ENCODE data around the gene CYYR1. TPM values are rescaled to one million over a fixed set of nuclear protein-coding genes. Genes with fewer than 3 reads are reported as not detected.

Gene CYYR1
- total RNA-seq, 1 donor from 2014 or later: 29.6 TPM

GRCh38 chr21:26554365-26554764, 18.7 kb downstream of the CYYR1 start:
- Histone ChIP-seq H3K36me3 (no peaks in the 10 kb centered on the region), H3K27ac (no peak overlapping the region), H3K9me3 (no peaks in the 10 kb centered on the region), H3K4me1 (no peaks in the 10 kb centered on the region), H3K27me3 (no peaks in the 10 kb centered on the region), H3K4me3 (no peak overlapping the region)
- intact Hi-C loops (cut with DNase I): no loop called here
- TF ChIP-seq CTCF (IDR thresholded peaks at IDR 0.05): no peak
- DNase-seq (ENCODE audit: low spot score in 2 of 2): no peak

GRCh38 chr21:26553898-26554297, 19.2 kb downstream of the CYYR1 start:
- intact Hi-C loops (cut with DNase I): no loop called here
- no peak for TF ChIP-seq CTCF (IDR thresholded peaks at IDR 0.05)
- H3K9me3 ChIP-seq: no peaks in the 10 kb centered on the region
- DNase-seq (ENCODE audit: low spot score in 2 of 2): no peak
- H3K4me1 ChIP-seq: no peaks in the 10 kb centered on the region
- H3K27ac ChIP-seq: no peak overlapping the region
- H3K27me3 ChIP-seq: no peaks in the 10 kb centered on the region
- H3K4me3 ChIP-seq: no peak overlapping the region
- H3K36me3 ChIP-seq: no peaks in the 10 kb centered on the region

- no peak for TF ChIP-seq CTCF (IDR thresholded peaks at IDR 0.05)
- H3K36me3 ChIP-seq: no peaks in the 10 kb centered on the region
- H3K4me3 ChIP-seq: no peak overlapping the region
- no peaks in the 10 kb centered on the region for H3K27me3 ChIP-seq
- no peaks in the 10 kb centered on the region for H3K4me1 ChIP-seq
- H3K9me3 ChIP-seq: no peaks in the 10 kb centered on the region
- DNase-seq (ENCODE audit: low spot score in 2 of 2): no peak
- intact Hi-C loops (cut with DNase I): no loop called here
- H3K27ac ChIP-seq: no peak overlapping the region
These were observed 22.8 kb downstream of the CYYR1 start for GRCh38 chr21:26550326-26550725.

GRCh38 chr21:26546446-26547097, 26.5 kb downstream of the CYYR1 start:
- intact Hi-C loops (cut with DNase I): no loop called here
- Histone ChIP-seq H3K27me3 (no peaks in the 10 kb centered on the region), H3K4me1 (no peaks in the 10 kb centered on the region), H3K36me3 (no peaks in the 10 kb centered on the region), H3K27ac (no peak overlapping the region), H3K4me3 (no peak overlapping the region), H3K9me3 (no peaks in the 10 kb centered on the region)
- TF ChIP-seq CTCF (IDR thresholded peaks at IDR 0.05): no peak
- peak in 1 of 2 donors; percentile 63 for DNase-seq (ENCODE audit: low spot score in 2 of 2)

GRCh38 chr21:26544201-26544775, 28.8 kb downstream of the CYYR1 start:
- Histone ChIP-seq H3K27ac (no peak overlapping the region), H3K27me3 (no peaks in the 10 kb centered on the region), H3K9me3 (no peaks in the 10 kb centered on the region), H3K4me1 (no peaks in the 10 kb centered on the region), H3K36me3 (no peaks in the 10 kb centered on the region), H3K4me3 (no peak overlapping the region)
- DNase-seq (ENCODE audit: low spot score in 2 of 2): no peak
- intact Hi-C loops (cut with DNase I): no loop called here
- TF ChIP-seq CTCF (IDR thresholded peaks at IDR 0.05): no peak

All from ascending aorta (tissue), 2 donors.